C4-2B (cell line): ENCODE results near the gene PNPLA5.

ENCODE experiments used
- ZFX ChIP-seq: fragments of 450-650 bp; IDR thresholded peaks from 2 replicates; pipeline ENCODE4 v1.6.1; 2017
- TF ChIP-seq, protein P1 (sequence below): fragments of 450-650 bp; conservative IDR thresholded peaks from 2 replicates; pipeline ENCODE4 v1.5.1; 2017; ENCODE audit warnings: mild to moderate bottlenecking

DNA sequence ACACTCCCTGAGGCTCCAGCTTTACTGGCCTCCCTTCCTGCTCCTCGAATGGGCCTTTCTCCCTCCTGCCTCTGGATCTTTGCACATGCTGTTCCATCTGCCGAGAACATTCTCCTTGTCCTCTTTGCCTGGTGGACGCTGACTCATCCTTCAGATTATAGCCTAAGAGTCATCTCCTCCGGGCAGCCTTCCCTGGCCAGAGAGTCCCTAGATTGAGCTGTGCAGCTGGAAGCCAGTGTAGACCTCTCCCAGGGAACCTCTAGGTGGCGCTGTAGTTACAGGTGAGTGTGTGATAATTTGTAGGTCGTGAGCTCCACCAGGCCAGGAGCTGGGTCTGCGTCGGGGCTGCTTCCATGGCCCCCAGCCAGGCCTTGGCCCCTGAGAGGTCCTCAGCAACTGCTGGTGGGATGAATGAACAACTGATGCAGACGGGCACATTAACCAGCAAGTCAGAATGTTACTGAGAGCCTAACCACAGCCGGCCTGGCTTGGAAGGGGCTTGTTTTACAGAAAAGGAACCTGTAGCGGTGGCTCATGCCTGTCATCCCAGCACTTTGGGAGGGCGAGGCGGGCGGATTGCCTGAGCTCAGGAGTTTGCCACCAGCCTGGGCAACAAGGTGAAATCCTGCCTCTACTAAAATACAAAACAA, 8.7 kb downstream of the PNPLA5 start:
- TF ChIP-seq, protein P1, sequence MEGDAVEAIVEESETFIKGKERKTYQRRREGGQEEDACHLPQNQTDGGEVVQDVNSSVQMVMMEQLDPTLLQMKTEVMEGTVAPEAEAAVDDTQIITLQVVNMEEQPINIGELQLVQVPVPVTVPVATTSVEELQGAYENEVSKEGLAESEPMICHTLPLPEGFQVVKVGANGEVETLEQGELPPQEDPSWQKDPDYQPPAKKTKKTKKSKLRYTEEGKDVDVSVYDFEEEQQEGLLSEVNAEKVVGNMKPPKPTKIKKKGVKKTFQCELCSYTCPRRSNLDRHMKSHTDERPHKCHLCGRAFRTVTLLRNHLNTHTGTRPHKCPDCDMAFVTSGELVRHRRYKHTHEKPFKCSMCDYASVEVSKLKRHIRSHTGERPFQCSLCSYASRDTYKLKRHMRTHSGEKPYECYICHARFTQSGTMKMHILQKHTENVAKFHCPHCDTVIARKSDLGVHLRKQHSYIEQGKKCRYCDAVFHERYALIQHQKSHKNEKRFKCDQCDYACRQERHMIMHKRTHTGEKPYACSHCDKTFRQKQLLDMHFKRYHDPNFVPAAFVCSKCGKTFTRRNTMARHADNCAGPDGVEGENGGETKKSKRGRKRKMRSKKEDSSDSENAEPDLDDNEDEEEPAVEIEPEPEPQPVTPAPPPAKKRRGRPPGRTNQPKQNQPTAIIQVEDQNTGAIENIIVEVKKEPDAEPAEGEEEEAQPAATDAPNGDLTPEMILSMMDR, result peak; percentile 89
- no peak for TF ChIP-seq ZFX
